ENCODE results near the gene SPRR5.

SPRR5 gene

GRCh38 chr1:152951711-152952110 is 4.7 kb downstream of the SPRR5 start:
- DNase-seq: no peak

DNA sequence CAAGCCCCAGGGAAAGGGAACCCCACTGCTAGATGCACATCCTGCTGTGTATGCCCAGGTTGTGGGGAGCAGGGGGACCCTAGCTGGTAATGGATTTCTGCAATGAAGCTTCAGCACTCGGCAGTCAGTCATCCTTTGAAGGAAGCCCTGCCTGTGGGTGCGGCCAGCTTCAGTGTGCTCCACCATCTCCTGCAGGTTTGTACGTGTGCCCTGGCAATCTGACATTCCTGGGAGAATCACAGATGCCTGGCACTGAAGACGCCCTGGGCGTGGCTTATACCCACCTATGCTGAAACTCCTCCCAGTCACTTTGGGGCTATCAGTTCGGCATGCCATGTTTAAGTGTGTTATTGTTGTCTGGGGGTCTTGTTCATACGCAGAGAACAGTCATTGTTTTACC is 6.8 kb downstream of the SPRR5 start:
- no peak for DNase-seq

DNA sequence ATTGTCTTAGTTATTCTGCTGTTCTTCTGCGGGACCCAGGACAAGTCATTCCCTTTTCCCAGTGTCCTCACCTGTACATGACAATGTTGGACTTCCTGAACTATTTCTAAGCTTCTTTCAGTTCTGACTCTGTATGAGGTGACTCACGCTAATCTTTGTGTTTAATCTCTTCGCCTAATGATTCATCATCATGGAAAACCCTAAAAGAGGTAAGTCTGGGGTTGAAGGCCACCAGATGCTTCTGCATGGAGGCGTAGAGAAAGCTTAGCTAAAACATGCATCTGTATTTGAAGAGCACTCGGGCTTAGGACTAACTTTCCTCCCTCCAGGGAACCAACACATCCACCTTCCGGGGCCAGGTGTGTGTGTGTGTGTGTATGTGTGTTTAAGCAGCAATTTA is 7.4 kb downstream of the SPRR5 start:
- no peak for DNase-seq

- no peak for DNase-seq
Observed at GRCh38 chr1:152957561-152957960, 10.6 kb downstream of the SPRR5 start.

- DNase-seq: no peak
Observed at GRCh38 chr1:152959273-152959672, 12.3 kb downstream of the SPRR5 start.

DNA sequence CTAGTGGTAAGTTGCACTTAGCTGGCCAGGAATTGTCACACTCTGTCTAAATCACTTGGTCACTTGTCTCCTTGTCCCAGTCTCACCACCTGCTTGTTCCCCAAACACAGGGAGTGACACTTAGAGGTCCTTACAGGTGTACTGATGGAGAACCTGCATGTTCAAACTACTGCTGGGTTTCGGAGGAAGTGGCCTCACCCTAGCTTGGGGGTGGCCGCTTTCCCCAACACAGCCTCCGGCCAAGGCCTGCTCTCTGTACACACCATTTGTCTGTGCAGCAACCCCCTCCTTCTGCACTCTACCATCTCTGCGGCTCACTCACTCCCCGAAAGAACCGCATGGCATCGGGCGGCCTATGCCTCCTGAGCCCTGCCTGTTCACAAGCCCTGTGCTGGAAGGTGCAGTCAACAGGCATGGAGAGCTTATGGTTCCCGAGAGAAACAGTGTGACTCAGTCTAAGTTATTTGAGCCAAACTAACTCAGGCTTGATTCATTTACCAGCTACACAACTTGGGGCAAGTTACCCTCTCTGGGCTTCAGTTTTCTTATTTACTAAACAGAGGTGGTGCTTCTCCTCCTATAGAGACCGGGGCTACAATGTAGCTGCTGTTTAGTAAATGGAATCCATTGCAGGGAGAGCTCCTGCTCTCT is 12.9 kb downstream of the SPRR5 start:
- no peak for DNase-seq

GRCh38 chr1:152960452-152961044 is 13.5 kb downstream of the SPRR5 start:
- no peak for DNase-seq

DNA sequence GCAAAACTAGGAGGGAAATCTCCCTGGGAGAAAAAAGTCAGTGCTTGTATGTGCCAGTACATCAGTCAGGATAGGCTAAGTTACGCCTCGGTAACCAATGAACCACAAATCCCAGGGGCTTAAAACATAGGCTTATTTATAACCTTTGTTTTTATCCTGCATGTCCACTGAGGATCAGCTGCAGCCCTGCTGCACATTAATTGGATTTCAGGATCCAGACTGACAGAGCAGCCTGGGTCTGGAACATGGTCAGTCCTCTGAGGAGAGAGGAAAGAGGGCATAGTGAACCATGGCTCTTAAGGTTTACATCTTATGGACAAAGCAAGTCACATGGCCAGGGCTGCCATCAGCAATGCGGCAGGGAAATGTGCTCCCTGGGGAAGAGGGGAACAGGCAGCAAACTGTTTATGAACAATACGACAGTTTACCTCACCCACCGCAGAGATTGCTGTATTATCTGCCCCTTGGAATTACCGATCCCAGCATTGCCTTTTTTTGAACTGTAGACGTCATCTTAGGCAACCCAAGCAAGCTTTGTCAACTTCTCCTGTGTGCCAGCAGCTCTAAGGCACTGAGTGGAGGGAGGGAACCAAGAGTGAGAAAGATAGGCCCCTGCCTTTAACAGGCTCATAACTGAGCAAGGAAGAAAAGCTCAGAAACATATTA is 14.4 kb downstream of the SPRR5 start:
- DNase-seq: no peak

- DNase-seq: no peak
Observed at GRCh38 chr1:152962876-152963415, 15.9 kb downstream of the SPRR5 start.

- no peak for DNase-seq
Observed at GRCh38 chr1:152964536-152964935, 17.5 kb downstream of the SPRR5 start.

DNA sequence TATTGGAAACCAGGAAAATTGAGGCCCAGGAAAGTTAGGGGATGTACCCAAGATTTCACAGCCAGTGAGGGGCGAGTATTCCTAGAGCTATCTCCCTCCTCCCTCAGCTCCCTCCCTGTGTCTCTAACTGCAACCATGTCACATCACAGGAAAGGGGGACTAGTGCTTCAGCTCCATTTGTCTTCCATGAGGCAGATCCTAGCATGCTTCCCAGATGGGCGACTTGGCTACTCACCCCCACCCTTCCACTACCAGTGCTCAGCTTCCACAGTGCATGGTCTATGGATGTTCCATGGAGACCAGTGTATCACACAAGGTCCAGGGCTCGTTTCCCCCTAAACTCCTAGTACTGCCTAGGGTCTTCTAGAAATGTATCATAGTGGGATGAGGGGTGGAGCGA is 18.8 kb downstream of the SPRR5 start:
- no peak for DNase-seq

DNA sequence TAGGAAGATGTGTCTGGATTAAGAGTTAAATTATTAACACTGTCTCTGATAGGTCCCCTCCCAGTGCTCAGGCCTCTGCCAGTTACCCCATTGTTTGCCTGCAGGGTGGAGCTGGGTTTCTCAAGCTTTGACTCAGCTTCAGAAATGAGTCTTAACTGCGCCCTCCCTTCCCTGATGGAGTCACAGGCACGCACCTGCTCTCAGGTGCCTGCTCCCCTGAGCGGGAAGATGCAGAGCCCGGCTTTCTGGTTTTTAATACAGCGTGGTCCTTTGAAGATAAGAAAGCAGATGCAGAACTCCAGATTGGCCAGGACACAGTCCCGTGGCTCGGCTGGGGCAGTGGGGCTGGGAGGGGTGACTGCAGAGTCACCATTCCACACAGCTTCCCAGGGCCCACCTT is 20.2 kb downstream of the SPRR5 start:
- no peak for DNase-seq

DNA sequence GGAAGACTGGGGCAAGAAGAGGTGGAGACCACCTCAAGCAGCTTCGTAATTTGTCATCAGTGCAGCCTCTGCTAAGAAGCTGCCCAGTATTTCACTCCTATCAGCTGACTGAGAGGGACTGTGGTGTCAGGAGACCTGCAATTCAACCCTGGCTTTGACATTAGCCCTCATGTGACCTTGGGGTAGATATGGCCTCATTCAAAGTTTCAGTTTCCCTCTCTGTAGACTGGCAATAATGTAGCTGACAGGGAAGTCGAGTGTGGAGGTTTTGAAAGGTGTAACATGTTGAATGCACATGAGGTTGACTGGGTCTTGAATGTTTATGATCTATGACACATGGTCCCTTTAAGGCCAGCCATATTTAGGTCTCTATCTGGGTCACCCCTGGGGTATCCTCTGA is 21.2 kb downstream of the SPRR5 start:
- DNase-seq: no peak

DNA sequence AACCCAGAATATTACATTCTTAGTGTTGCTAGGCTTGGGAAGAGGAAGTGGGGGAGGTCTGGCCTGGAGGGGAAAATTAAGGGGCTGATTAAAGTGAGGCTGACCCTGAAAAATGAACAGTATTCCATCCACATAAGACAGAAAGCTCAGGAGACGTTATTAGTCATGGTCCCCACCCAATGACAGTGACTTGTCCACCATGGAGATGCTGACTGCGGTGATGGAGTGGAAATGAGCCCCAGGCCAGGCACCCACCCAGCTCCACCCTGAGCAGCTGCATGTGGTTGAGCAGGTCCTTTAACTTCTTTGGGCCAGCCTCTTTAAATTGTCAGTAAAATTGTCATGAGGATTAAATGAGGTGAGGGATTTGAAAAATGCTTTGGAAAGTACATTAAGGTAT is 22.0 kb downstream of the SPRR5 start:
- DNase-seq: no peak

GRCh38 chr1:152970495-152970894 is 23.5 kb downstream of the SPRR5 start, which contains the start of gene SPRR4:
Gene SPRR4, plus strand, starts transcription at chr1:152970648. Its CDS starts 1,243 bp downstream, at chr1:152971891.
- no peak for DNase-seq

DNA sequence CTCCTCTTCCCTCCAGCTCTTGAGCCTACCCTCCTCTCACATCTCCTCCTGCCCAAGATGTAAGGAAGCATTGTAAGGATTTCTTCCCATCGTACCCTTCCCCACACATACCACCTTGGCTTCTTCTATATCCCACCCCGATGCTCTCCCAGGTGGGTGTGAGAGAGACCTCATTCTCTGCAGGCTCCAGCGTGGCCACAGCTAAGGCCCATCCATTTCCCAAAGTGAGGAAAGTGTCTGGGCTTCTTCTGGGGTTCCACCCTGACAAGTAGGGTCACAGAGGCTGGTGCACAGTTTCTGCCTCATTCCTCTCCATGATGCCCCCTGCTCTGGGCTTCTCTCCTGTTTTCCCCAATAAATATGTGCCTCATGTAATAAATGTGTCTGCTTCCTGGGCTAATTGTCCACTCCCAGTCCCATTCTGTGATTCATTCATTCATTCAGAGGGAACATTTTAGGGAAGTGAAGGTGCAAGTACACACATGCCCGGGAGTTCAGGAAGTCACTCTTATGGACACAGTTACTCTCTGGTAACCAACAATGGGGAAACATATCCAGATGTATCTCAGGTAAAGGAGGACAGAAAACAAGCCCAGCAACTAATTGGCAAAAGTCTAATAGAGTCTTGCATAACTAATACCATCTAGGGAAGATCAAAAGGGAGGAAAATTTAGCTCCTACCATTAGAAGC is 25.3 kb downstream of the SPRR5 start:
- DNase-seq: no peak

DNA sequence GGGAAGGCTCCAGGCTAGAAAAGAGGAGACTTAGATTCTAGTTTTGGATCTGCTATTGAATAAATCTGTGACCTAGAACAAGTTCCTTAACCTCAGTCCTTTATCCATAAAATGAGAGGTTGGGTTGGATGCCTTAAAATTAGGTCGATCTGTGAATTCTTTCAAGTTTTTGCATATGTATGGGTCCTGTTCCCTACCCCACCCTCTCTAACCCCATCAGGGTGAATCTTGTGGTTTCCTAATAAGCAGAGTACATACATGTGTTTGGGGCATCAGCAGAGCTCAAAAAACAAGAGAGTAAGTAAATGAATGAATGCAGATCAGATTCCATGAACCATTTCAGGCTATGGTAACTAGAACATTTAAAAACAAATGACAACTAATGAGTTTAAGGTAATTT is 29.7 kb downstream of the SPRR5 start:
- DNase-seq: no peak

GRCh38 chr1:152977614-152978013 is 30.6 kb downstream of the SPRR5 start:
- no peak for DNase-seq

- DNase-seq: no peak
Observed at GRCh38 chr1:152980676-152981075, 33.7 kb downstream of the SPRR5 start.

DNA sequence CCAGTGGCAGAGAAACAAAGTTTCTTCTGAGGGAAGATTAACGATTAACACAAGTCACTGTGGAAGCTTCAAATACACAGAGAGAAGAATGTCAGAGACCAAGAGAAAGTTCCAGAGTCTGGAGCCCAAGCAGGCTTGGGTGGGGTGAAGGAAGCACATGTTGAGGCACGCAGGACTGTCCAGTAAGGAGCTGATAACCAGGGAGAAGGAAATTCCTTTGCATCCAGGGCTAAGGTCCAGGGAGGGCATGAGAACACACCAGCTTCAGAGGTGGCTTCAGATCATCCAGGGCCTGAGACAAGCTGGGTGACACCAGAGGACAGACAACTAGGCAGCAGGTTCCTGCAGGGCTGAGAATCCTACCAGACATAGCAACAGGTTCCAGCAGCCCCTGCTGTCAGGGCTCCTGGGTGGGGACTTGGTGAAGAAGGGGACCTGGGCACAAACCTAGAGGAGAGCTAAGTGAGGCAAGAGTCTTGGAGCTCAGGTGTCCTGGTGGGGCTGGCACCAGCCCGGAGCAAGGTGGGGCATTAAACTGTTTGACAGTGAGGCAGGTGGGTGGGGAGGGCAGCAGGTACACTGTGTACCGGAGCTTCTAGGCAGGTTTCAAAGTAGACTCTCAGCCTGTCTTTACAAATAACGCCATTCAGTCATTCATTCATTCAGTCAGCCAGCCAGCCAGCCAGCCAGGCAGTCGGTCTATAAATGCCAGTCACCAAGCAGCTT is 34.3 kb downstream of the SPRR5 start:
- DNase-seq: no peak

- DNase-seq: no peak
Observed at GRCh38 chr1:152982076-152982475, 35.1 kb downstream of the SPRR5 start.

- DNase-seq: no peak
Observed at GRCh38 chr1:152983234-152983633, 36.2 kb downstream of the SPRR5 start.

DNA sequence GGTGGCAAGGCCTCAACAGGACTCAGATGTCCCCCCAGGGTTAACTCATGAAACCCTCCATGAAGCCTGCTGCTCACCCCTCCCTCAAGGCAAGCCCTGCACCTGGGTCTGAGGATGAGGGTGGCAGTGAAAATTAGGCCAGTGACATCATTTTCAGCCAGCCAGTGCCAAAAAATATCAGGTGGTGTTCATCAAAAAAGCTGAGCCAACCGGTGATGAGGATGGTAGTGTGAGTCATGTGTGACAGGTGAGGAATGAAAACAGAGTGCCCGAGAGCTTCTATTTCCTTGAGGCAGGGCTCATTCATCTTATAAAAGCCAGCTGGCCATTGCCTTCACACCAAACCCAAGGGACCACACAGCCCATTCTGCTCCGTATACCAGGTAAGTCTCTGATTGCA is 36.7 kb downstream of the SPRR5 start, which contains the start of gene SPRR1A:
Gene SPRR1A, plus strand, starts transcription at position 339 of the 400 bp plus-strand sequence. CDS start 1,150 bp downstream, outside the sequence.
- no peak for DNase-seq
